Measurements from ENCODE around the gene ZNF740.
A peak's percentile ranks its signal among the peaks of the same experiment; 100 is the strongest.

GRCh38 chr12:53213348-53213747 is 32.8 kb downstream of the ZNF740 start:
- TF ChIP-seq CTCF (conservative IDR thresholded peaks at IDR 0.05; ENCODE audit: low read length) (peak; percentile 94), EZH2phosphoT487 (IDR thresholded peaks at IDR 0.05; ENCODE audit: borderline replicate concordance, low read depth, low read length) (no peak)

All from OCI-LY7 (cell line).